ENCODE results near the gene PELO. TPM values are rescaled to one million over a fixed set of nuclear protein-coding genes. Genes with fewer than 3 reads are reported as not detected.

The PELO gene
- total RNA-seq, 2 experiments from 2014 or later = 37.3 to 40.9 TPM

GRCh38 chr5:52796516-52797103, 8.9 kb downstream of the PELO start:
- ChIA-PET CTCF (no interaction called here), POLR2A (no interaction called here)

- ChIA-PET POLR2A (interaction anchor here (0.6 to 2.5 kb wide), 3 partner anchors 9 to 74 kb away, joined by 3 to 16 read pairs (median 14); partner anchors contain the start of genes ITGA1 and PELO), CTCF (interaction anchor here (0.6 to 1.2 kb wide), 5 partner anchors 8 to 117 kb away, joined by 3 to 5 read pairs (median 3); no protein-coding TSS in a partner anchor)
These were observed 11.2 kb downstream of the PELO start for GRCh38 chr5:52798938-52799337.

- POLR2A ChIA-PET = interaction anchor here (0.5 to 2.5 kb wide), 9 partner anchors 9 to 1832 kb away, joined by 3 to 16 read pairs (median 3); partner anchors contain the start of genes ITGA1 and PELO
- CTCF ChIA-PET = interaction anchor here (0.9 to 1.2 kb wide), 4 partner anchors 8 to 116 kb away, joined by 3 to 5 read pairs (median 3); no protein-coding TSS in a partner anchor
These were observed 11.8 kb downstream of the PELO start for GRCh38 chr5:52799358-52799982.

GRCh38 chr5:52799983-52800393, 12.3 kb downstream of the PELO start:
- ChIA-PET POLR2A (interaction anchor here (0.5 to 2.5 kb wide), 10 partner anchors 10 to 1832 kb away, joined by 3 to 16 read pairs (median 3); partner anchors contain the start of genes ITGA1 and PELO), CTCF (interaction anchor here (0.9 to 1.6 kb wide), 4 partner anchors 9 to 107 kb away, joined by 3 read pairs; no protein-coding TSS in a partner anchor)

GRCh38 chr5:52800394-52801213, 12.9 kb downstream of the PELO start:
- POLR2A ChIA-PET = interaction anchor here (0.9 to 2.5 kb wide), 4 partner anchors 10 to 90 kb away, joined by 3 to 16 read pairs (median 12); partner anchors contain the start of genes ITGA1 and PELO
- CTCF ChIA-PET = interaction anchor here (1.1 to 1.6 kb wide), 2 partner anchors 9 to 91 kb away, joined by 3 read pairs; no protein-coding TSS in a partner anchor

- CTCF ChIA-PET = interaction anchor here (1.1 to 1.6 kb wide), 2 partner anchors 8 to 92 kb away, joined by 3 read pairs; no protein-coding TSS in a partner anchor
- POLR2A ChIA-PET = no interaction called here
These were observed 13.6 kb downstream of the PELO start for GRCh38 chr5:52801329-52801728.

GRCh38 chr5:52802272-52802973, 14.7 kb downstream of the PELO start:
- CTCF ChIA-PET = no interaction called here
- POLR2A ChIA-PET = no interaction called here

GRCh38 chr5:52802974-52803336, 15.2 kb downstream of the PELO start:
- POLR2A ChIA-PET = no interaction called here
- CTCF ChIA-PET = no interaction called here

- ChIA-PET POLR2A (no interaction called here), CTCF (no interaction called here)
These were observed 16.7 kb downstream of the PELO start for GRCh38 chr5:52804387-52804791.

GRCh38 chr5:52804981-52805380, 17.3 kb downstream of the PELO start:
- ChIA-PET CTCF (no interaction called here), POLR2A (no interaction called here)

- ChIA-PET CTCF (no interaction called here), POLR2A (no interaction called here)
These were observed 17.9 kb downstream of the PELO start for GRCh38 chr5:52805615-52806014.

GRCh38 chr5:52807037-52807436, 19.3 kb downstream of the PELO start:
- CTCF ChIA-PET = no interaction called here
- POLR2A ChIA-PET = no interaction called here

GRCh38 chr5:52807723-52808122, 20.0 kb downstream of the PELO start:
- ChIA-PET POLR2A (no interaction called here), CTCF (interaction anchor here (0.6 kb wide), 1 partner anchor 396 kb away, joined by 3 read pairs; no protein-coding TSS in a partner anchor)

- ChIA-PET POLR2A (no interaction called here), CTCF (interaction anchor here (0.6 kb wide), 1 partner anchor 397 kb away, joined by 3 read pairs; no protein-coding TSS in a partner anchor)
These were observed 20.7 kb downstream of the PELO start for GRCh38 chr5:52808316-52808901.

- POLR2A ChIA-PET = no interaction called here
- CTCF ChIA-PET = interaction anchor here (1.5 kb wide), 1 partner anchor 9 kb away, joined by 3 read pairs; no protein-coding TSS in a partner anchor
These were observed 22.2 kb downstream of the PELO start for GRCh38 chr5:52809884-52810283.

- CTCF ChIA-PET = interaction anchor here (1.3 to 1.5 kb wide), 2 partner anchors 10 to 103 kb away, joined by 3 read pairs; no protein-coding TSS in a partner anchor
- POLR2A ChIA-PET = no interaction called here
These were observed 22.7 kb downstream of the PELO start for GRCh38 chr5:52810426-52810825.

- CTCF ChIA-PET = interaction anchor here (1.3 kb wide), 1 partner anchor 104 kb away, joined by 3 read pairs; no protein-coding TSS in a partner anchor
- POLR2A ChIA-PET = no interaction called here
These were observed 23.5 kb downstream of the PELO start for GRCh38 chr5:52811067-52811749.
